ENCODE results near the gene PRKG1. TPM values are rescaled to one million over a fixed set of nuclear protein-coding genes. Genes with fewer than 3 reads are reported as not detected.
A peak's percentile ranks its signal among the peaks of the same experiment; 100 is the strongest.

The PRKG1 gene
- total and polyA plus RNA-seq, 2 of the 8 experiments (the other 6 are each of a cell fraction or from before 2014, with no cell fraction given) = 4.2 to 15.2 TPM

GRCh38 chr10:52031771-52032170 lies 957.5 kb downstream of the PRKG1 start:
- Histone ChIP-seq H3K18ac (ENCODE audit: extremely low read depth, low read length) (no peak overlapping the region; the same call in 1 of the 2 replicates), H2BK20ac (ENCODE audit: low read length) (no peak overlapping the region), H3K9me3 (ENCODE audit: insufficient read depth in 2 of 2, low read depth in 1 of 2, low read length in 1 of 2) (no peaks in the 10 kb centered on the region), H3K79me2 (ENCODE audit: control insufficient read depth in 1 of 2, insufficient read depth in 2 of 2, low read length in 2 of 2) (peaks cover 0 to 18% of the 10 kb centered on the region in 2 experiments; a peak in 2 of 4 replicates), H2BK15ac (ENCODE audit: low read length) (no peak overlapping the region), H4K20me1 (replicated peaks in 1 of 2; ENCODE audit: control insufficient read depth in 1 of 2, insufficient read depth in 2 of 2, low read length in 2 of 2) (peaks cover 0 to 2% of the 10 kb centered on the region in 2 experiments), H3K9ac (replicated peaks in 1 of 4; ENCODE audit: extremely low read depth in 1 of 4, low read depth in 3 of 4, low read length in 3 of 4) (no peak overlapping the region), H3K27me3 (replicated peaks in 1 of 4; ENCODE audit: control insufficient read depth in 3 of 4, extremely low read depth in 1 of 4, insufficient read depth in 3 of 4, low read length in 3 of 4) (no peaks in the 10 kb centered on the region), H2BK120ac (replicated peaks; ENCODE audit: low read depth, low read length) (no peak overlapping the region), H3K4me3 (ENCODE audit: extremely low read depth in 1 of 4, insufficient read depth in 2 of 4, low read depth in 3 of 4, low read length in 4 of 4) (peak overlapping the region in 1 of 4 experiments; percentile 19; a peak in 1 of 8 replicates), H4K91ac (replicated peaks; ENCODE audit: insufficient read length, low read length) (no peak overlapping the region), H4K8ac (ENCODE audit: extremely low read depth, insufficient read depth, low read length) (no peak overlapping the region), H3K14ac (ENCODE audit: insufficient read length) (no peak overlapping the region), H3K23me2 (ENCODE audit: low read depth, low read length) (no peaks in the 10 kb centered on the region; the same call in 1 of the 2 replicates), H2AK5ac (ENCODE audit: low read depth, low read length) (no peak overlapping the region), H3K4me2 (ENCODE audit: insufficient read depth in 1 of 2, low read depth in 2 of 2, low read length in 2 of 2) (peak overlapping the region in 1 of 2 experiments; percentile 2; a peak in 1 of 4 replicates), H3K56ac (replicated peaks; ENCODE audit: insufficient read length, low read depth, low read length) (no peak overlapping the region), H3K79me1 (ENCODE audit: low read depth, low read length) (no peaks in the 10 kb centered on the region), H3K23ac (ENCODE audit: insufficient read length) (no peak overlapping the region), H3K4ac (replicated peaks; ENCODE audit: insufficient read length, low read depth, low read length) (no peak overlapping the region), H2BK5ac (ENCODE audit: low read depth, low read length) (no peak overlapping the region), H4K5ac (ENCODE audit: insufficient read length, low read depth, low read length) (no peak overlapping the region), H3K36me3 (ENCODE audit: control insufficient read depth in 2 of 4, insufficient read depth in 4 of 4, low read length in 3 of 4) (peaks cover 0 to 43% (median 21%) of the 10 kb centered on the region in 4 experiments; a peak in 5 of 8 replicates), H2BK12ac (ENCODE audit: low read depth, low read length) (no peak overlapping the region), H3K27ac (ENCODE audit: low read depth, low read length) (no peak overlapping the region), H2AFZ (ENCODE audit: low read length) (no peak overlapping the region), H3K4me1 (replicated peaks in 1 of 4; ENCODE audit: control insufficient read depth in 3 of 4, insufficient read depth in 4 of 4, low read length in 3 of 4) (peaks cover 0 to 21% (median 5%) of the 10 kb centered on the region in 4 experiments; a peak in 5 of 7 replicates)
- FAIRE-seq (peak; percentile 7), DNase-seq (ENCODE audit: low read depth in 1 of 2, low spot score in 2 of 2) (no peak)
- ChIA-PET CTCF (ENCODE audit: partially characterized antibody) (interaction anchor here (1.7 kb wide), 1 partner anchor 184 kb away, joined by 4 read pairs; no protein-coding TSS in a partner anchor), POLR2A (ENCODE audit: partially characterized antibody) (interaction anchor here (0.9 to 3.7 kb wide), 6 partner anchors 8 to 185 kb away, joined by 3 to 28 read pairs (median 10); no protein-coding TSS in a partner anchor)
- TF ChIP-seq POLR2A (IDR thresholded peaks at IDR 0.05; ENCODE audit: control extremely low read depth in 1 of 2, low read depth in 2 of 2, low read length in 2 of 2) (peak; percentile 62 to 76; a peak in 2 of 3 replicates), JUN (IDR thresholded peaks at IDR 0.05; ENCODE audit: low read depth, low read length) (no peak), YY1 (IDR thresholded peaks at IDR 0.05; ENCODE audit: low read depth, low read length) (no peak), CTBP2 (IDR thresholded peaks at IDR 0.05; ENCODE audit: borderline replicate concordance, insufficient read depth, insufficient read length, low read length) (no peak), SIX5 (IDR thresholded peaks at IDR 0.05; ENCODE audit: low read depth, low read length) (no peak), RAD21 (IDR thresholded peaks at IDR 0.05 in 1 of 2, conservative IDR thresholded peaks at IDR 0.05 in 1 of 2; ENCODE audit: low read depth in 2 of 2, low read length in 2 of 2) (no peak; a peak in 1 of 4 replicates), CHD1 (IDR thresholded peaks at IDR 0.05; ENCODE audit: low read depth, low read length) (no peak), SP2 (IDR thresholded peaks at IDR 0.05; ENCODE audit: low read length) (no peak), RFX5 (IDR thresholded peaks at IDR 0.05; ENCODE audit: borderline replicate concordance, low read depth, low read length) (no peak), SRF (IDR thresholded peaks at IDR 0.05; ENCODE audit: low read depth, low read length) (no peak), POLR2AphosphoS5 (IDR thresholded peaks at IDR 0.05; ENCODE audit: low read depth, low read length) (peak; percentile 86)

Data from H1 (cell line).